GM12892 (cell line): Measurements from ENCODE around the gene RTBDN.

Source experiments
- DNase-seq: peaks from one replicate; pipeline ENCODE4 v3.0.0; 2011; ENCODE audit not compliant: insufficient read length
- FAIRE-seq: peaks from 2 replicates; lab custom pipeline; 2011; peaks lifted over from hg19 to GRCh38; lab: Jason Lieb, UNC
- POLR2A ChIP-seq: IDR thresholded peaks from 2 replicates; pipeline ENCODE4 v1.6.1; 2011; ENCODE audit warnings: low read depth, low read length, control low read depth
- POLR2AphosphoS5 ChIP-seq: IDR thresholded peaks from 2 replicates; pipeline ENCODE4 v1.6.1; 2011; ENCODE audit warnings: low read depth, low read length, control low read depth
- TAF1 ChIP-seq: IDR thresholded peaks from 2 replicates; pipeline ENCODE4 v1.6.1; 2011; ENCODE audit warnings: low read depth, mild to moderate bottlenecking, control low read depth, low read length, borderline replicate concordance

Gene RTBDN

GRCh38 chr19:12788682-12789097 is 45.7 kb downstream of the RTBDN start:
- FAIRE-seq (peak; percentile 81), DNase-seq (peak; percentile 67)
- no peak for TF ChIP-seq POLR2AphosphoS5
- TF ChIP-seq POLR2A = no peak
- 0 out of 2 replicates have a peak, but pooled peaks have one; percentile 13 for TF ChIP-seq TAF1

- TF ChIP-seq POLR2AphosphoS5 (no peak), POLR2A (no peak), TAF1 (no peak)
- DNase-seq = no peak
- FAIRE-seq = no peak
Measured at GRCh38 chr19:12788042-12788681, 46.2 kb downstream of the RTBDN start.

- DNase-seq (no peak), FAIRE-seq (no peak)
- no peak for TF ChIP-seq TAF1
- TF ChIP-seq POLR2A = no peak
- TF ChIP-seq POLR2AphosphoS5 = no peak
Measured at GRCh38 chr19:12787458-12787857, 46.9 kb downstream of the RTBDN start.

- DNase-seq (no peak), FAIRE-seq (no peak)
- TF ChIP-seq POLR2AphosphoS5 (no peak), TAF1 (no peak), POLR2A (no peak)
Measured at GRCh38 chr19:12786952-12787351, 47.4 kb downstream of the RTBDN start.

- DNase-seq (no peak), FAIRE-seq (no peak)
- TF ChIP-seq POLR2AphosphoS5 = no peak
- TF ChIP-seq POLR2A = no peak
- TF ChIP-seq TAF1 = no peak
Measured at GRCh38 chr19:12786141-12786870, 48.1 kb downstream of the RTBDN start.

GRCh38 chr19:12785431-12786031 is 48.8 kb downstream of the RTBDN start:
- no peak for DNase-seq
- FAIRE-seq = peak; percentile 54
- TF ChIP-seq POLR2A = no peak
- no peak for TF ChIP-seq TAF1
- TF ChIP-seq POLR2AphosphoS5 = no peak

GRCh38 chr19:12784871-12785430 is 49.4 kb downstream of the RTBDN start:
- TF ChIP-seq TAF1 (no peak), POLR2A (no peak), POLR2AphosphoS5 (no peak; the same call in 1 of the 2 replicates)
- FAIRE-seq (no peak), DNase-seq (no peak)

GRCh38 chr19:12784394-12784870 is 49.9 kb downstream of the RTBDN start:
- FAIRE-seq = peak; percentile 72
- TF ChIP-seq POLR2A (no peak), POLR2AphosphoS5 (peak; percentile 15; the same call in 1 of the 2 replicates), TAF1 (no peak)
- no peak for DNase-seq

- TF ChIP-seq TAF1 (no peak), POLR2AphosphoS5 (no peak), POLR2A (no peak)
- DNase-seq (no peak), FAIRE-seq (no peak)
Measured at GRCh38 chr19:12783849-12784393, 50.5 kb downstream of the RTBDN start.

GRCh38 chr19:12783291-12783848 is 51.0 kb downstream of the RTBDN start:
- TF ChIP-seq POLR2AphosphoS5 = no peak
- TF ChIP-seq POLR2A = no peak
- no peak for TF ChIP-seq TAF1
- FAIRE-seq (no peak), DNase-seq (no peak)
